Lower lobe of right lung (tissue), 2 donors: ENCODE measurements around the gene OR2J3. TPM values are rescaled to one million over a fixed set of nuclear protein-coding genes. Genes with fewer than 3 reads are reported as not detected.

ENCODE experiments used
- ATAC-seq, 2 donors: fragments of 200-7000 bp; cut with Tn5 transposase; one replicate each; pipeline ENCODE4 v1.9.1; 2020 to 2022; ENCODE audit warnings: mild to moderate bottlenecking in 2 of 2, moderate library complexity in 2 of 2
- DNase-seq: peaks from one replicate; pipeline ENCODE4 v3.0.0-alpha.2; 2020
- H3K27ac ChIP-seq: fragments of 200-600 bp; one replicate; pipeline ENCODE4 v1.8.0; 2022
- H3K27me3 ChIP-seq: fragments of 200-600 bp; one replicate; pipeline ENCODE4 v1.8.0; 2022; ENCODE audit warnings: low read depth
- H3K36me3 ChIP-seq: fragments of 200-600 bp; one replicate; pipeline ENCODE4 v1.8.0; 2022; ENCODE audit warnings: mild to moderate bottlenecking
- H3K4me1 ChIP-seq: fragments of 200-600 bp; one replicate; pipeline ENCODE4 v1.8.0; 2022
- H3K4me3 ChIP-seq: fragments of 200-600 bp; one replicate; pipeline ENCODE4 v1.8.0; 2022; ENCODE audit warnings: mild to moderate bottlenecking
- H3K9me3 ChIP-seq: fragments of 200-600 bp; one replicate; pipeline ENCODE4 v1.8.0; 2022
- CTCF ChIP-seq: fragments of 200-600 bp; IDR thresholded peaks from one replicate; pipeline ENCODE4 v1.8.0; 2022; ENCODE audit warnings: antibody characterized with exemption, mild to moderate bottlenecking
- intact Hi-C: fragments of 100-400 bp; cut with DNase I; formaldehyde crosslinking; loops from one replicate; pipeline ENCODE4 v1.11.0; 2022
- total RNA-seq: library from RNA; stranded (reverse); fragmentation: NEBNext Ultra II Directional; extraction: Animal tissue kit (Norgen Biotek cat#: 25700); gene quantifications from one replicate; pipeline ENCODE4 v1.2.1, GENCODE V29; 2021
- donor health status: DM: no; HTN: yes; CAD: no; lungs with severe emphysema.

OR2J3 gene
- total RNA-seq, 1 donor from 2014 or later = not detected

- Histone ChIP-seq H3K9me3 (no peaks in the 10 kb centered on the region), H3K36me3 (no peaks in the 10 kb centered on the region), H3K27me3 (no peaks in the 10 kb centered on the region), H3K27ac (no peak overlapping the region), H3K4me1 (no peaks in the 10 kb centered on the region), H3K4me3 (no peak overlapping the region)
- no peak for TF ChIP-seq CTCF
- DNase-seq (no peak), ATAC-seq (peak in 1 of 2 donors; percentile 35)
- intact Hi-C loops = no loop called here
These were observed 21.6 kb downstream of the OR2J3 start for GRCh38 chr6:29129326-29130012.

GRCh38 chr6:29130644-29131043 lies 22.8 kb downstream of the OR2J3 start:
- ATAC-seq = no peak
- H3K4me3 ChIP-seq = no peak overlapping the region
- no peaks in the 10 kb centered on the region for H3K27me3 ChIP-seq
- DNase-seq = no peak
- no peak overlapping the region for H3K27ac ChIP-seq
- intact Hi-C loops = no loop called here
- H3K4me1 ChIP-seq = no peaks in the 10 kb centered on the region
- H3K9me3 ChIP-seq = no peaks in the 10 kb centered on the region
- no peak for TF ChIP-seq CTCF
- no peaks in the 10 kb centered on the region for H3K36me3 ChIP-seq

GRCh38 chr6:29131691-29132090 lies 23.8 kb downstream of the OR2J3 start:
- no peaks in the 10 kb centered on the region for H3K36me3 ChIP-seq
- H3K27ac ChIP-seq = no peak overlapping the region
- no peak for DNase-seq
- H3K4me3 ChIP-seq = no peak overlapping the region
- ATAC-seq = no peak
- H3K9me3 ChIP-seq = no peaks in the 10 kb centered on the region
- intact Hi-C loops = no loop called here
- H3K27me3 ChIP-seq = no peaks in the 10 kb centered on the region
- no peak for TF ChIP-seq CTCF
- H3K4me1 ChIP-seq = no peaks in the 10 kb centered on the region

GRCh38 chr6:29137724-29138123 lies 29.9 kb downstream of the OR2J3 start:
- no peaks in the 10 kb centered on the region for H3K36me3 ChIP-seq
- no peaks in the 10 kb centered on the region for H3K4me1 ChIP-seq
- intact Hi-C loops = no loop called here
- DNase-seq = no peak
- no peaks in the 10 kb centered on the region for H3K27me3 ChIP-seq
- H3K9me3 ChIP-seq = no peaks in the 10 kb centered on the region
- no peak for TF ChIP-seq CTCF
- ATAC-seq = no peak
- H3K27ac ChIP-seq = no peak overlapping the region
- H3K4me3 ChIP-seq = no peak overlapping the region

GRCh38 chr6:29141606-29142005 lies 33.7 kb downstream of the OR2J3 start:
- intact Hi-C loops = no loop called here
- H3K9me3 ChIP-seq = no peaks in the 10 kb centered on the region

More at GRCh38 chr6:29141606-29142005, 33.7 kb downstream of the OR2J3 start:
- DNase-seq (no peak), ATAC-seq (no peak)
- TF ChIP-seq CTCF = no peak
- Histone ChIP-seq H3K27me3 (no peaks in the 10 kb centered on the region), H3K4me1 (no peaks in the 10 kb centered on the region), H3K4me3 (no peak overlapping the region), H3K36me3 (no peaks in the 10 kb centered on the region), H3K27ac (no peak overlapping the region)
